ENCODE data around the gene AVPR1B.
A peak's percentile ranks its signal among the peaks of the same experiment; 100 is the strongest.

AVPR1B gene

GRCh38 chr1:206117151-206117948 lies at the start of gene AVPR1B:
TSS of gene AVPR1B (minus strand) at chr1:206117388. CDS start at chr1:206116890, 498 bp downstream.
- TF ChIP-seq CTCF (IDR thresholded peaks at IDR 0.05; ENCODE audit: insufficient read depth, missing control alignments) = peak; percentile 7
- FAIRE-seq (no peak), DNase-seq (ENCODE audit: insufficient read length, low spot score) (no peak)

GRCh38 chr1:206145771-206146290 lies 28.6 kb upstream of the AVPR1B start:
- no peak for TF ChIP-seq CTCF (IDR thresholded peaks at IDR 0.05; ENCODE audit: insufficient read depth, missing control alignments)
- no peak for FAIRE-seq
- no peak for DNase-seq (ENCODE audit: insufficient read length, low spot score)

- DNase-seq (ENCODE audit: insufficient read length, low spot score) (no peak), FAIRE-seq (no peak)
- no peak for TF ChIP-seq CTCF (IDR thresholded peaks at IDR 0.05; ENCODE audit: insufficient read depth, missing control alignments)
These were observed 27.4 kb upstream of the AVPR1B start for GRCh38 chr1:206144605-206145004.

- no peak for TF ChIP-seq CTCF (IDR thresholded peaks at IDR 0.05; ENCODE audit: insufficient read depth, missing control alignments)
- DNase-seq (ENCODE audit: insufficient read length, low spot score) = no peak
- no peak for FAIRE-seq
These were observed 26.5 kb upstream of the AVPR1B start for GRCh38 chr1:206143537-206144172.

GRCh38 chr1:206142770-206143169 lies 25.6 kb upstream of the AVPR1B start:
- FAIRE-seq = no peak
- no peak for TF ChIP-seq CTCF (IDR thresholded peaks at IDR 0.05; ENCODE audit: insufficient read depth, missing control alignments)
- no peak for DNase-seq (ENCODE audit: insufficient read length, low spot score)

GRCh38 chr1:206142011-206142410 lies 24.8 kb upstream of the AVPR1B start:
- FAIRE-seq (no peak), DNase-seq (ENCODE audit: insufficient read length, low spot score) (no peak)
- no peak for TF ChIP-seq CTCF (IDR thresholded peaks at IDR 0.05; ENCODE audit: insufficient read depth, missing control alignments)

GRCh38 chr1:206136241-206136640 lies 19.1 kb upstream of the AVPR1B start:
- FAIRE-seq (no peak), DNase-seq (ENCODE audit: insufficient read length, low spot score) (no peak)
- no peak for TF ChIP-seq CTCF (IDR thresholded peaks at IDR 0.05; ENCODE audit: insufficient read depth, missing control alignments)

Measured in D721Med (cell line).